GM12872 (cell line): ENCODE data around the gene TBC1D30.

Experiments used
- TF ChIP-seq, protein P1 (sequence below): IDR thresholded peaks from 3 replicates; pipeline ENCODE4 v1.5.1; 2011; ENCODE audit warnings: low read depth, mild to moderate bottlenecking, low read length, moderate library complexity; ENCODE audit not compliant: insufficient read depth

The TBC1D30 gene

DNA sequence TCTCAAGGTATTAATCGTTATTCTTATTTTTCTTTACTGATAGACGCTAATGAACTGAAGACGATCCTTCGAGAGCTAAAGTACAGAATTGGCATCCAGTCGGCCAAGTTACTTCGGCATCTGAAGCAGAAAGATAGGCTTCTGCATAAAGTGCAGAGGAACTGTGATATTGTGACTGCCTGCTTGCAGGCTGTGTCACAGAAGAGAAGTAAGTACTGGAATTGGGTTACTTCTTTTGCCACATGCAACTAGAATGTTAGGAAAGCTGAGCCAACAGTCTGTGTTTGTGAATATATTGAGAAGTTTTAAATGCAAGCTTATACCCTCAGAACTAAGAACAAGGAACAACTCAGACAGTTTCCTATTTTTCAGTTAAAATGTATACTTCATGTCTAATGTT, 38.6 kb upstream of the TBC1D30 start:
- TF ChIP-seq, protein P1, sequence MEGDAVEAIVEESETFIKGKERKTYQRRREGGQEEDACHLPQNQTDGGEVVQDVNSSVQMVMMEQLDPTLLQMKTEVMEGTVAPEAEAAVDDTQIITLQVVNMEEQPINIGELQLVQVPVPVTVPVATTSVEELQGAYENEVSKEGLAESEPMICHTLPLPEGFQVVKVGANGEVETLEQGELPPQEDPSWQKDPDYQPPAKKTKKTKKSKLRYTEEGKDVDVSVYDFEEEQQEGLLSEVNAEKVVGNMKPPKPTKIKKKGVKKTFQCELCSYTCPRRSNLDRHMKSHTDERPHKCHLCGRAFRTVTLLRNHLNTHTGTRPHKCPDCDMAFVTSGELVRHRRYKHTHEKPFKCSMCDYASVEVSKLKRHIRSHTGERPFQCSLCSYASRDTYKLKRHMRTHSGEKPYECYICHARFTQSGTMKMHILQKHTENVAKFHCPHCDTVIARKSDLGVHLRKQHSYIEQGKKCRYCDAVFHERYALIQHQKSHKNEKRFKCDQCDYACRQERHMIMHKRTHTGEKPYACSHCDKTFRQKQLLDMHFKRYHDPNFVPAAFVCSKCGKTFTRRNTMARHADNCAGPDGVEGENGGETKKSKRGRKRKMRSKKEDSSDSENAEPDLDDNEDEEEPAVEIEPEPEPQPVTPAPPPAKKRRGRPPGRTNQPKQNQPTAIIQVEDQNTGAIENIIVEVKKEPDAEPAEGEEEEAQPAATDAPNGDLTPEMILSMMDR = no peak

DNA sequence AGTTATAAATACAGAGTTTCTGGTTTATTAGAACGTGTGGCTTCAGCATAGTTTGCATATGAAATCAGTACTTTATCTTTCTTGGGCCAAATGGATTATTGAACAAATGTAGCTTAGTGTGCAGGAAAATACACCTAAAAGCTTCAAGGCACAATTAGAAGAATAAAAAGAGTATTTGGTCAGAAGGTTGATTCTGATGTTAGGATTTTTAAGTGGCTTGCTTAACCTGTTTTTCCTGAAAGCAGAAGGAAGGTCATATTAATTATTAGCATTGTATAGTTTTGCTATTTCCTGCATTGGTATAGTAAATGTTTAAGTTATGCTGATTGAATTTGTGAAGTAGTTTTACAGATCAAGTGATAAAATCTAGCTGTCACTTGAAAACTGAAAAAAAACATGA, 34.3 kb upstream of the TBC1D30 start:
- TF ChIP-seq, protein P1 = no peak

DNA sequence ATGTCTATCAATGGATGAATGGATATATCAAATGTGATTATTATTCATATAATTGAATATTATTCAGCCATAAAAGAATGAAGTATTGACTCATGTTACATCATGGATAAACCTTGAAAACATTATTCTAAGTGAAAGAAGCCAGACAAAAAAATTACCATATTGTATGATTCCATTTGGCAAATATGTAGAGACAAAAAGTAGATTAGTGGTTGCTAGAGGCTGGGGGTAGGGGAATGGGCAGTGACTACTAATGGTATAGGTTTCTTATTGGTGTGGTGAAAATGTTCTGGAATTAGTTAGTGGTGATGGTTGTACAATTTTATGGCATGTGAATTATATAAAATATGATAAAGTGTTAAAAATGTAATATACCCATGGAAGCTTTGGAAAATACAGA, 33.4 kb upstream of the TBC1D30 start:
- TF ChIP-seq, protein P1 = no peak

DNA sequence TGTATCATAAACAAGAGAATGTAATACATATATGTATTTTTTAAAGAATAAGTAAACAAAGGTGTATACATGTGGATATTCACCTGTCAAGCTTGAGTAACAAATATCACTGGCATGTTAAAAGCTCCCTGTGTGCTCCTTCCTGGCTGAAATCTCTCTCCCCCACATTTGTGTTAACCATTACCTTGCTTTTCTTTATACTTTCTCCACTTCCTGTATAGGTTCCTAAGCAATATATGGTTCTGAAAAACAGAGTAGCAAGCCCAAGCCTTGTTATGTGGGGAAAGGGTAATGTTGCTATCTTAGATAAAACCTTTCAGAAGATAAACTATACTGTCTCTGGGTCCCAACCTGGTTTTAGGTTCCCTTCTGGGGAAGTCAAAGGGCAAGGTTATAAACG, 32.3 kb upstream of the TBC1D30 start:
- TF ChIP-seq, protein P1 = no peak

GRCh38 chr12:64793610-64794009, 30.8 kb upstream of the TBC1D30 start:
- TF ChIP-seq, protein P1 = no peak

DNA sequence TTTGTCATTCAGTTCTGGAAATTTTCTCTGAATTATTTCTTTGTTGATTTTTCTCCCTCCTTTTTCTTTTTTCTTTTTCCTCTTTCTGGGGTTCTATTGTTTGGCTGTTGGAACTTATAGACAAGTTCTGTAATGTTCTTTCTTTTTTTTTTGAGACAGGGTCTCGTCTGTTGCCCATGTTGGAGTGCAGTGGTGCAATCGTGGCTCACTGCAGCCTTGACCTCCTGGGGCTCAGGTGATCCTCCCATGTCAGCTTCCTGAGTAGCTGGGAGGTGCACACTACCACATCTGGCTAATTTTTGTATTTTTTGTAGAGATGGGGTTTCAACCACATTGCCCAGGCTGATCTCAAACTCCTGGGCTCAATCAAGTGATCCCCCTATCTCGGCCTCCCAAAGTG, 30.1 kb upstream of the TBC1D30 start:
- TF ChIP-seq, protein P1 = no peak

- TF ChIP-seq, protein P1 = peak; percentile 71
Measured at GRCh38 chr12:64796205-64796845, 28.1 kb upstream of the TBC1D30 start.

DNA sequence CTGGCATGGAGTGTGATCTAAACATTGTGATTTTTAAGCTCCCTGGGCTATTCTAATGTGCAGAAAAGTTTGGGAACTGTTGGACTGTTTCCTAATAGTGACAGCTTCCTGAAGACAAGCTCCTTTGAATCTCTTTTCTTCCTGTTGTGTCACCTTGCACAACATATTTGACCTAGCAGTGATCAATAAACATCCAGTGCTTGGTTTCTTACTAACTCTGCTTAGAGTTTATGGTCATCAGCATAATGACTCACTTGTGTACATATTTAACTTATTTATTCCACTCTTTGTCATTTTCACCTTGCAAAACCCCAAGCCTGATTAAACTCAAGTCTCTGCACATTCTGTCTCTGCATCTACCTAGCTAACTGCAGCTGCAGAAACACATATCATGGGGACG, 27.3 kb upstream of the TBC1D30 start:
- TF ChIP-seq, protein P1 = no peak
